CD4-positive, alpha-beta T cell (primary cell): ENCODE results near the gene PELI2. TPM values are rescaled to one million over a fixed set of nuclear protein-coding genes. Genes with fewer than 3 reads are reported as not detected.

Source experiments
- ATAC-seq: fragments of 200-7000 bp; cut with Tn5 transposase; one replicate; pipeline ENCODE4 v1.10.0; 2022; ENCODE audit warnings: mild to moderate bottlenecking; ENCODE audit not compliant: poor library complexity
- CTCF ChIA-PET: fragments of 350-600 bp; sonication (Branson Sonifier 250); formaldehyde crosslinking; loops from one replicate; lab custom pipeline; 2021; ENCODE audit warnings: antibody characterized with exemption, inconsistent platforms; lab: Charles Lee
- POLR2A ChIA-PET: fragments of 350-600 bp; sonication (Branson Sonifier 250); formaldehyde crosslinking; loops from one replicate; lab custom pipeline; 2021; ENCODE audit warnings: antibody characterized with exemption, inconsistent platforms; lab: Charles Lee
- DNase-seq, 14 experiments: peaks; one replicate each; pipeline ENCODE4 v3.0.0-alpha.2; 2013 to 2020; ENCODE audit warnings: mixed read lengths in 2 of 14
- H3K27ac ChIP-seq, 2 donors: one replicate each; pipeline versions ENCODE4 v1.5.1 to v1.7.0; 2013; ENCODE audit warnings: low read length in 2 of 2, low read depth in 1 of 2, mild to moderate bottlenecking in 1 of 2
- H3K27me3 ChIP-seq, 2 experiments: 1 replicate in 1 of 2; 2 replicates in 1 of 2; pipeline versions ENCODE4 v1.6.1 to v1.7.0; 2013; ENCODE audit warnings: low read length in 2 of 2, control low read depth in 1 of 2, mild to moderate bottlenecking in 1 of 2, moderate library complexity in 1 of 2; ENCODE audit not compliant: insufficient read depth in 2 of 2, control insufficient read depth in 1 of 2
- H3K36me3 ChIP-seq: one replicate; pipeline ENCODE4 v1.6.1; 2013; ENCODE audit warnings: low read length, control low read depth; ENCODE audit not compliant: insufficient read depth
- H3K4me1 ChIP-seq: one replicate; pipeline ENCODE4 v1.6.1; 2013; ENCODE audit warnings: low read length, control low read depth; ENCODE audit not compliant: insufficient read depth
- H3K4me3 ChIP-seq: one replicate; pipeline ENCODE4 v1.5.1; 2013; ENCODE audit warnings: mild to moderate bottlenecking, low read length, moderate library complexity
- H3K9me3 ChIP-seq, 2 experiments: 1 replicate in 1 of 2; 2 replicates in 1 of 2; pipeline versions ENCODE4 v1.6.1 to v1.7.0; 2013; ENCODE audit warnings: low read length in 2 of 2, mild to moderate bottlenecking in 2 of 2, control low read depth in 1 of 2, moderate library complexity in 1 of 2; ENCODE audit not compliant: control insufficient read depth in 1 of 2, insufficient read depth in 1 of 2
- H3K27ac Mint-ChIP-seq: one replicate; pipeline ENCODE4 v1.8.0; 2020; ENCODE audit warnings: mixed read lengths
- H3K27me3 Mint-ChIP-seq: one replicate; pipeline ENCODE4 v1.8.0; 2021; ENCODE audit warnings: mixed read lengths
- H3K36me3 Mint-ChIP-seq: one replicate; pipeline ENCODE4 v1.8.0; 2021; ENCODE audit warnings: low read depth, mixed read lengths
- H3K4me1 Mint-ChIP-seq: one replicate; pipeline ENCODE4 v1.8.0; 2021; ENCODE audit warnings: low read depth, mixed read lengths
- H3K4me3 Mint-ChIP-seq: one replicate; pipeline ENCODE4 v1.8.0; 2020; ENCODE audit warnings: mild to moderate bottlenecking, mixed read lengths
- H3K9me3 Mint-ChIP-seq: one replicate; pipeline ENCODE4 v1.8.0; 2020; ENCODE audit warnings: mixed read lengths
- CTCF ChIP-seq: fragments of 200-600 bp; IDR thresholded peaks from one replicate; pipeline ENCODE4 v1.8.0; 2022; ENCODE audit warnings: antibody characterized with exemption, mild to moderate bottlenecking
- intact Hi-C, 2 experiments: fragments of 100-400 bp; cut with DNase I in 1 of 2; cut with micrococcal nuclease in 1 of 2; formaldehyde crosslinking; loops; one replicate each; pipeline versions ENCODE4 v1.15.1 to v1.9.0; 2023 to 2025; cut with DNase I, micrococcal nuclease
- total RNA-seq, 174 experiments: library from RNA in 2 of 174; stranded (reverse) in 2 of 174; gene quantifications; one replicate each; pipeline ENCODE4 v1.2.3 and lab custom pipeline; 2021 to 2026

PELI2 gene
- total RNA-seq, 2 experiments from 2014 or later: 12.2 to 15.9 TPM

DNA sequence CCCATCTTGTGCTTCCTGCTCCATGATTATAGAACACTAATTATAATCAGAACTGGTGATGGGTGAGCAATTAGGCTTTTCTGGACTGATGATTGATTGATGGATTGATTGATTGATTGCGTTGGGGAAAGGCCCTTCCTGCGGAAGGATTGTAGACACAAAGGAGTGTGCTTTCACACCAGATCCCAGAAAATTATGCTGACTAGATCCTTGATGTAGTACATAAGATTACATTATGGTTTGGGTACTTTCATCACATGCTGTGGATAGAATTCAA lies 8.4 kb downstream of the PELI2 start:
- H3K36me3 ChIP-seq: no peaks in the 10 kb centered on the region
- no peak for ATAC-seq
- H3K9me3 ChIP-seq: no peaks in the 10 kb centered on the region
- Mint-ChIP-seq H3K27ac (no peak overlapping the region), H3K4me3 (no peak overlapping the region), H3K36me3 (no peaks in the 10 kb centered on the region), H3K27me3 (peaks cover 8% of the 10 kb centered on the region), H3K9me3 (no peaks in the 10 kb centered on the region), H3K4me1 (peaks cover 54% of the 10 kb centered on the region)
- peaks cover 9% of the 10 kb centered on the region for H3K4me1 ChIP-seq
- POLR2A ChIA-PET: interaction anchor here (1.2 kb wide), 1 partner anchor 8 kb away, joined by 4 read pairs; the partner anchor contains the start of gene PELI2
- no peak overlapping the region for H3K27ac ChIP-seq
- TF ChIP-seq CTCF: no peak
- intact Hi-C loops: loop anchor here in 1 of 2 experiments (10.0 kb wide), 1 partner anchor 542 kb away; the partner anchor contains the start of gene KTN1
- DNase-seq: no peak
- peaks cover 0 to 5% of the 10 kb centered on the region in 2 experiments for H3K27me3 ChIP-seq
- H3K4me3 ChIP-seq: no peak overlapping the region
- CTCF ChIA-PET: no interaction called here

DNA sequence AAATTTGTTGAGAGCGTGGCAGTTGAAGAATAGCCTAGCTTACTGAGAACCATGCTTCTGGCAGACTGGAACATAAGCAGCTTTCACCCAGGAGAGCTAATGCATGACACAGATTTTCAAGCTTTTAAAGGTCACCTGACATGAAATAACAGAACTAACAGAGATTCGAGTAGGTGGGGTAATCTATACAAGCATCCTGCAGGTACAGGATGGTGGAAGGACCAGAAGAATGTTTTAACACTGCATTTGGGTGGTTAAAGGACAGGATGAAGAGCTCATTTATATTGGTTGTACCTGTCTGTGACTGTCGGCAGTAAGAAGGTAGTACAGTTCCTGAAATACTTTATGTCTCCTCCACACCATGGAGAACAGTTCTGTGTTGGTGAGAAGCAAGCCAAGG lies 8.9 kb downstream of the PELI2 start:
- no peak overlapping the region for H3K27ac ChIP-seq
- H3K4me3 ChIP-seq: no peak overlapping the region
- peaks cover 15% of the 10 kb centered on the region for H3K4me1 ChIP-seq
- peaks cover 0 to 4% of the 10 kb centered on the region in 2 experiments for H3K27me3 ChIP-seq
- no peak overlapping the region for H3K27ac Mint-ChIP-seq
- ATAC-seq (no peak), DNase-seq (no peak)
- no peaks in the 10 kb centered on the region for H3K9me3 ChIP-seq
- ChIA-PET CTCF (interaction anchor here (1.0 kb wide), 1 partner anchor 9 kb away, joined by 3 read pairs; the partner anchor contains the start of gene PELI2), POLR2A (interaction anchor here (0.6 to 1.2 kb wide), 2 partner anchors 9 kb away, joined by 3 to 4 read pairs; partner anchors contain the start of gene PELI2)
- no peaks in the 10 kb centered on the region for H3K36me3 Mint-ChIP-seq
- no peaks in the 10 kb centered on the region for H3K36me3 ChIP-seq
- H3K27me3 Mint-ChIP-seq: peaks cover 10% of the 10 kb centered on the region
- H3K9me3 Mint-ChIP-seq: no peaks in the 10 kb centered on the region
- intact Hi-C loops: loop anchor here in 1 of 2 experiments (10.0 kb wide), 1 partner anchor 542 kb away; the partner anchor contains the start of gene KTN1
- H3K4me3 Mint-ChIP-seq: no peak overlapping the region
- H3K4me1 Mint-ChIP-seq: peaks cover 56% of the 10 kb centered on the region
- TF ChIP-seq CTCF: no peak

DNA sequence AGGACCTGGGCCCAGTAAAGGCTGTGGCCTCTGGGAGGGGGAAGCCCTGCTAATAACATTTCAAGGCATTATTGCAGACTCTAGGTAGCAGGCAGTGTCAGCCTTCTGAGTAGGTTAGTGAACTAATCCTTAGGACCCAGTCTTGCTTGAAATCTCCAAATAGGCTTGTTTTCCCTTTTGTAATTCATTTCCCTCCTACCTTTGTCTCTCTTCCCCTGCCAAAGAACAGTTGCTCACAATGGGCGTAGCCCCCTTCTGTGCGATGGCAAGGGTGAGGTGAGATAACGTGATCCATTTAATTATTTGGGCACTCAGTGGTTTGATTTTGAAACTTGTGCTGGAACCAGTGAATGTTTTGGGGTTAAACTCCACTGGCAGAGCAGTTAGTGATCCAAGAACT lies 10.9 kb downstream of the PELI2 start:
- ChIA-PET CTCF (no interaction called here), POLR2A (no interaction called here)
- Mint-ChIP-seq H3K4me1 (peaks cover 57% of the 10 kb centered on the region), H3K36me3 (no peaks in the 10 kb centered on the region), H3K4me3 (no peak overlapping the region), H3K27me3 (peaks cover 14% of the 10 kb centered on the region), H3K27ac (no peak overlapping the region), H3K9me3 (no peaks in the 10 kb centered on the region)
- Histone ChIP-seq H3K4me1 (peaks cover 17% of the 10 kb centered on the region), H3K27ac (no peak overlapping the region), H3K36me3 (no peaks in the 10 kb centered on the region), H3K4me3 (no peak overlapping the region), H3K9me3 (no peaks in the 10 kb centered on the region), H3K27me3 (peaks cover 0 to 4% of the 10 kb centered on the region in 2 experiments)
- TF ChIP-seq CTCF: no peak
- DNase-seq (no peak), ATAC-seq (no peak)
- intact Hi-C loops: loop anchor here in 1 of 2 experiments (10.0 kb wide), 1 partner anchor 544 kb away; the partner anchor contains the start of gene KTN1
